ENCODE results near the gene MSL2.
"Not testable (repeated sequence)": the region's sequence is repeated elsewhere in the genome, so short reads cannot be mapped to it uniquely, and the experiment has no call there.

Gene MSL2

DNA sequence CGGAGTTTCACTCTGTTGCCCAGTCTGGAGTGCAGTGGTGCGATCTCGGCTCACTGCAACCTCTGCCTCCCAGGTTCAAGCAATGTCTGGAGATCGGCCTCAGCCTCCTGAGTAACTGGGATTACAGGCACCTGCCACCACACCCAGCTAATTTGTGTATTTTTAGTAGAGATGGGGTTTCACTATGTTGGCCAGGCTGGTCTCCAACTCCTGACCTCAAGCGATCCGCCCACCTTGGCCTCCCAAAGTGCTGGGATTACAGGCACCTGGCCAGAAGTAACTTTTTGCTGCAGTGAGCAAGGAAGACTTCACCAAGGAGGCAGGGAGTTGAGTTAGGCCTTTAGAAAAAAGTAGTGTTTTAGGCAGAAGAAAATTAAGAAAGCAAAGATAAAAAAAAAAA lies 3.9 kb downstream of the MSL2 start:
- peak; percentile 47 for DNase-seq

DNA sequence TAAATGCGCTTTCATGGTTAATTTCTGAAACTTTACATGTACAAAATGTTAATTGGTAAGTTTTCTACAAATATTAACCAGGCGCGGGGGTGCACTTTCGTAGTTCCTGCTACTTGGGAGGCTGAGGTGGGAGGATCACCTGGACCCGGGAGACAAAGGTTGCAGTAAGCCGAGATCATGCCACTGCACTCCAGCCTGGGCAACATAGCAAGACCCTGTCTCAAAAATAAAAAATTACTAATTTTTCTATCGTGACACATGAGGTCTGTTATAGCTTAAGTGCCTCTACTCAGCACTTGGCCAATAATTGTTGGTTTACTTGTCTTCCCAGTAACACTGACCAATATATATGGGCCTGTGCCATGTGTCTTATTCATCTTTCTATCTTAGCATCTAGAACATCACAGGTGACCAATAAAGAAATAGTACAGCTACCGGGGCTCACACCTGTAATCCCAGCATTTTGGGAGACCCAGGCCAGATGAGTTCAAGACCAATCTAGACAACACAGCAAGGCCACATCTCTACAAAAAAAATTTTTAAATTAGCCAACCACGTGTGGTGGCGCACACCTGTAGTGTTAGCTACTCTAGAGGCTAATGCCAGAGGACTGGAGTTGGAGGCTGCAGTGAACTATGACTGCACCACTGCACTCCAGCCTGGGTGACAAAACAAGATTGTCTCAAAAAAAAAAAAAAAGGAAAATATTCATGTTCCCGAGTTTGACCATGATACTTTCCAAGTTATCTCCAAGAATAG lies 6.1 kb downstream of the MSL2 start:
- DNase-seq: no peak

DNA sequence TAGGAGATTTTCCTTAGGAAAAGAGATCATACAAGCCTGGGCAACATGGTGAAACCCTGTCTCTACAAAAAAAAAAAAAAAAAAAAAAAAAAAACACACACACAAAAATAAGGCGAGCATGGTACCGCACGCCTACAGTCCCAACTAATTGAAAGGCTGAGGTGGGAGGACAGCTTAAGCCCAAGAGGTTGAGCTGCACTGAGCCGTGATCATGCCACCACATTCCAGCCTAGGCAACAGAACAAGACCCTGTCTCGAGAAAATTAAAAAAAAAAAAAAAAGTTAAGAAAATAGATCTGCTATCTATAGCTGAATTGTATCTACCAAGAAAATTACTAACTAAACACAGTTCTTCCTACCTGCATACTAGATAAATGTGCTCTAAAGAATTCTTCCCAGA lies 7.1 kb downstream of the MSL2 start:
- DNase-seq: no peak

DNA sequence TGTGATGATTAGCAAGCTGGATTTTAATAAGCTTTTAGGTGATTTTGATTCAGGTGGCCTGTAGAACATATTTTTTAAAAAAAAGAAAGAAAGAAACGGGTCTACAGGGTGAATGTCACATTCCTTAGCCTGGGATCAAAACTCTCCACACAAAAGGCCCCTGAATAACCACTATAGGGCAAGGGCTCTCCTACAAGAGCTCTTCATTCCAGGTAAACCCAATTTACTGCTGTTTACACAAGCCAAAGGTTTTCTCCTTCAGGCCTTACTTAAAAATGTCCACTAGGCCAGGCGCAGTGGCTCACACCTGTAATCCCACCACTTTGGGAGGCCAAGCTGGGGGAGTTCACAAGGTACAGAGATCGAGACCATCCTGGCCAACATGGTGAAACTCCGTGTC lies 8.3 kb downstream of the MSL2 start:
- no peak for DNase-seq

DNA sequence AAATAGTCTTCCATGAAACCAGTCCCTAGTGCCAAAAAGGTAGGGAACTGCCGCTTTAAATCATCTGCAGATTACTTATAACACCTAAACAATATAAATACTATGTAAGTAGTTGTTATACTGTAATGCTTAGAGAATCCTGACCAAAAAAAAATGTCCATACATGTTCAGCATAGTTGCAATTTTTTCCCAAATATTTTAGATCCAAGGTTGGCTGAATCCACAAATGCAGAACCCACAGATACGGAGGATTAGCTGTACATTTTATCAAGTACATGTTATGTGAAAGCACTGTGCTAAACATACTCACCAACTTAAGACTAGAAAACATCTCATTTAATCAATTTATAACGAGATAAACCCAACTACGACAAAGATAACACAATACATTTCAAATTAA lies 9.3 kb downstream of the MSL2 start:
- DNase-seq: no peak

DNA sequence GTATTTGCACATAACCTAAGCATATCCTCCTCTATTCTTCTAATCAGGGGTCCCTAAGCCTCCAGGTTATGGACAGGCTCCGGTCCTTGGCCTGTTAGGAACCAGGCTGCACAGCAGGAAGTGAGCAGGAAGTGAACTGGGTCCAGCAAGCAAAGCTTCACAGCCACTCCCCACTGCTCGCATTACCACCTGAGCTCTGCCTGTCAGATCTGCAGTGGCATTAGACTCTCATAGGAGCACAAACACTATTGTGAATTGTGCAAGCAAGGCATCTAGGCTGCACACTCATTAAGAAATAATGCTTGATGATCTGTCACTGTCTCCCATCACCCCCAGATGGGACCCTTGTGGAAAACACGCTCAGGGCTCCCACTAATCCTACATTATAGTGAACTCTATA lies 9.8 kb downstream of the MSL2 start:
- peak; percentile 25 for DNase-seq

DNA sequence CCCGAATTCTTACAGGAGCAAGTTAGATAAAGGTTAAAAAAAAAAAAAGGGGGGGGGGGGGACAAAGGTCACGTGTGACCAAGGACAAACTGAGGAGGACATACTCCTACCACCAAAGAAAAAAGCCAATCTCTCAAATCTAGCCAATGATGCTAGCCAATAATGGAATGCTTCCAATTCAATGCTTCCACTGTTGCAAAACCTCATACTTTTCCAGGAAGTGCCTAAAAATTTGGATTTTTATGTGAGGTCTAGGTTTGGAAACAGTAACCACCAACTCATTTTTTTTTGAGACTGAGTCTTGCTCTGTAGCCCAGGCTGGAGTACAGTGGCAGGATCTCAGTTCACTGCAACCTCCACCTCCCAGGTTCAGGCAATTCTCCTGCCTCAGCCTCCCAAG lies 11.4 kb downstream of the MSL2 start:
- no peak for DNase-seq

DNA sequence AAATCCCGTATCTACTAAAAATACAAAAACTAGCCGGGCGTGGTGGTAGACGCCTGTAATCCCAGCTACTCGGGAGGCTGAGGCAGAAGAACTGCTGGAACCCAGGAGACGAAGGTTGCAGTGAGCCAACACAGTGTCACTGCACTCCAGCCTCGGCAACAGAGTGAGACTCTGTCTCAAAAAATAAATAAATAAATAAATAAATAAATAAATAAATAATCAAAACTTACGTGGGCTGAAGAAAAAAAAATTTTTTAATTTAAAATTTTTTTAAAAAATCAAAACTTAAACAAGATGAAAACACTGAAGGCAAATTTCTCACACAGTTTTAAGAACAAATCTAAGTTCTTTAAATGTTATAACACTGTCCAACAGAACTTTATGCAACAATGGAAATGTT lies 14.4 kb downstream of the MSL2 start:
- no peak for DNase-seq

DNA sequence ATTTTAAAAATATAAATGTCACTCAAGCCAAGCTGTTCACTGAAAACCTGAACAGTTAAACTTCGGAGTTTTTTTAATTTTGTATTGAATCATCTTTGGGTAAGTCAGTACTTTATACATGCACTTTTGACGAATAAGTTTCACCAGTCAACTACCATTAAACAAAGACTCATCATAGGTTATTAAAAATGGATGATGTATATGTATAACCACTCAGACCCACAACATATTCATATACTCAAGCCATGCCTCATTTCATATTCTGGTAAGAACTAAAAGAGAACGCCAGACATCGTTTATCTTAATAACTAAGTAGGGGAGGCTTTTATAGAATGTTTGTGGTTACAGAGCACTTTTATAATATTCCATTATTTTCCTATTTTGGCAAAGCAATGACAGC lies 18.3 kb downstream of the MSL2 start:
- no peak for DNase-seq

DNA sequence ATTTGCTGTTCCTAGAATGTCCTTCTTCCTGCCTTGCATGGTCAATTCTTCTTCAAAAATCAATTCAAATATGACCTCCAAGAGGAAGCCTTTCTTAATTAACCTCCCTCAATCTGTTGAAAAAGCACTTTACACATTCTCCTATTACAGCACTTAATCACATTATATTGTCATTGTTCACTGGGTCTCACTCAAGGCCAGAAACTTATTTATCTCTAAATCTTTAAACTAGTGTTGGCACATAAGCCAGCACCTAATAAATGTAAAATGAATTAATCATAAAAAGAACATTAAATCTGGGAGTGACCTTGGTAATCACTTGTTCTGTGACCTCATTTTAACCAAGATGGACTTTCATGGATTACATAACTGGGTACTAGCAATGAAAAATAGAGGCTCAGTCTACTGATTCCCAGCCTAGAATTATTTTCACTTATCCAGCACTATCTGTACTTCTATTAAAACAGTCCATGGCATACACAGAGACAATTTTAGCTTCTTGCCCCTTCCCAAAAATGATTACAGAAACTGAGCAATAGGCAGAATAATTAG lies 22.1 kb downstream of the MSL2 start:
- no peak for DNase-seq

DNA sequence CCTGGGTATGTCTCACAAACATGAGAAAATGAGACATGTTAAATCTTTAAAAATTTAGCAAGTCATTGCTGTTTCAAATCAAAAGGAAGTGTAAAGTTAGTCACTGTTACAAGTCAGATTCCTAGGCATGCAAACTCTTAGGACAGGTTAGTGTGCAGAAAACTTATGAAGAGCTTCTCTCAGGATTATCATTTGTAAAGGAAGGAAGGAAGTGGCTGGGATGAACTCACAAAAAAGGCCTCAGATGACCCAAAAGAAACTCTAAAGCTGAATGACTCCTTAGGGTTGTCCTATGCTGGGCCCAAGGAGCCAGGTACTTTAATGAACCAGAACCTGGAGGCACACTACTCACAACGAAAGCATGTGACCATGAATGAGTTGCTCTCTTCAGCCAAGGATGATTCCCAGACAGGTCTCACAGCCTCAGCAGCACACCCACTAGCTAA lies 25.0 kb downstream of the MSL2 start:
- DNase-seq: no peak

DNA sequence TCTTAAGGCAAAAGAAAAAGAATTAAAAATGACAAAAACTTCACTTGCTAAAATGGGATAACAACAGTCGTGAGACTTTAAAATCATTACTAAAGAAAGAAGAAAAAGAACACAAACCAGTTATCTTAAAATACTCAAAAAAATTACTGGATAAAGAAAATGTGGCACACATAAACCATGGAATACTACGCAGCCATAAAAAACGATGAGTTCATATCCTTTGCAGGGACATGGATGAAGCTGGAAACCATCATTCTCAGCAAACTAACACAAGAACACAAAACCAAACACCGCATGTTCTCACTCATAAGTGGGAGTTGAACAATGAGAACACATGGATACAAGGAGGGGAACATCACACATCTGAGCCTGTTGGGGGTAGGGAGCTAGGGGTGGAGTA lies 27.9 kb downstream of the MSL2 start:
- not testable (repeated sequence) for DNase-seq

DNA sequence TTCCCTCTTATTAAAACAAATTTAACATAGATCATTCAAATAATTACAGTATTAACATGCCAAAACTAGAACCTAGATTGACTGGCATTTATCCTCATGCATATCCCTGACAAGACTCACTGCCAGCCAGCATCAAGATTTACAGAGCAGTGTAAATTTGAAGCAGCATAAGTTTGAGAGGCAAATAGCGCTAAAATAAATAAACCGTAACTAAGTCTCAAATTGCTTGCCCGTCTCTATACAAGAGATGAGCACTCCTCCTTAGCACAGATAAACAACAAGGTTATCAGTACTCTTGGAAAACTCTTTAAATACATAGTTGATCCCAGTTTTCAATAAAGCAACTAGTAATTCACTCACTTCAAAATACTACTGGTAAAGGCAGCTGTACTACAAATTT lies 29.6 kb downstream of the MSL2 start:
- DNase-seq: no peak

DNA sequence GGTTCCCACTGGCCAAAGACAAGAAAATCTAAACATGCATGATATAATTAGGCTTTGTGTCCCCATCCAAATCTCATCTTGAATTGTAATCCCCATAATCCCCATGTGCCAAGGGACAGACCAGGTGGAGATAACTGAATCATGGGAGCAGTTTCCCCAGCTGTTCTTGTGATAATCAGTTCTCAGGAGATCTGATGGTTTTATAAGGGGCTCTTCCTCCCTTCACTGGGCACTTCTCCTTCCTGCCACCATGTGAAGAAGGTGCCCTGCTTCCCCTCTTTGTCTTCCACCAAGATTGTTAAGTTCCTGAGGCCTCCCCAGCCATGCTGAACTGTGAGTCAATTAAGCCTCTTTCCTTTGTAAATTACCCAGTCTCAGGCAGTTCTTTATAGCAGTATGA lies 32.5 kb downstream of the MSL2 start:
- not testable (repeated sequence) for DNase-seq

DNA sequence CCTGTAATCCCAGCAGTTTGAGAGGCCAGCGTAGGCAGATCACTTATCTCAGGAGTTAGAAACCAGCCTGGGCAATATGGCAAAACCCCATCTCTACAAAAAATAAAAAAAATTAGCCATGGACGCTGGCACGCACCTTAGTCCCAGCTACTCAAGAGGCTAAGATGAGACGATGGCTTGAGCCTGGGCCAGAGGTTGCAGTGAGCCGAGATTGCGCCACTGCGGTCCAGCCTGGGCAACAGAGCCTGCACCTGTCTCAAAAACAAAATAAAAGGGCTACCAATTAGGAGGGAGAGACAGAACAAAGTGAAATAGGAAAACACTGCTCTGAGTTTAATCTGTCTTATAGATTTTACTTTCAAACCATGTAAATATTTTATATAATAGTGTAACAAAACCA lies 33.8 kb downstream of the MSL2 start:
- no peak for DNase-seq

DNA sequence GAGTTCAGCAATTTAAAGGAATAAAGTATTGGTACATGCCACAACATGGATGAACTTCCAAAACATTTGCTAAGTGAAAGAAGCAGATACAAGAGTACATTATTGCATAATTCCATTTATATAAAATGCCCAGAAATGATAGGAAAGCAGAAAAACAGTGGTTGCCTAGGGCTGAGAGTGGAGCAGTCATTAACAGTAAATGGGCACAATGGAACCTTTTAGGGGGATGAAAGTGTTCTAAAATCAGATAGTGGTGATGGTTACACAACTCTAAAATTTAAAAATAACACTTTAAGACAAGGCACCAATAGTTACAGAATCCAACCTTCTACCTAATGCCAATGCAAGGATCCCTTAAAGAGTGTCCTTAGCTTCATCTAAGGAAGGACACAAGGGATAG lies 34.6 kb downstream of the MSL2 start:
- no peak for DNase-seq

DNA sequence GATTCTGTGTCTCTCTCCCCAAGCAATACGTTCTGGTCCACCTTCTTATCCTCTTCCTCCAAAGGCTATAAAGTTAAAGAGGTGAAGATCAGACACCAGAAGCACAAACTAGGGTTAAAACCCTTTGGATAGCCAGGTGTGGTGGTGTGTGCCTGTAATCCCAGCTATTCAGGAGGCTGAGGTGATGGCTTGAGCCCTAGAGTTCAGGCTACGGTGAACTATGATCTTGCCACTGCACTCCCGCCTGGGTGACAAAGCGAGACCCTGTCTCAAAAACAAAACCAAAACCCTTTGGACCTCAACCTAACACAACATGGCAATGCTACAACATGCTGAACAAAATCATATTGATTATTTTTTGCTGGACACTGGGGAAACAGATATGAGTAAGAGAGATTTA lies 43.2 kb downstream of the MSL2 start:
- no peak for DNase-seq

DNA sequence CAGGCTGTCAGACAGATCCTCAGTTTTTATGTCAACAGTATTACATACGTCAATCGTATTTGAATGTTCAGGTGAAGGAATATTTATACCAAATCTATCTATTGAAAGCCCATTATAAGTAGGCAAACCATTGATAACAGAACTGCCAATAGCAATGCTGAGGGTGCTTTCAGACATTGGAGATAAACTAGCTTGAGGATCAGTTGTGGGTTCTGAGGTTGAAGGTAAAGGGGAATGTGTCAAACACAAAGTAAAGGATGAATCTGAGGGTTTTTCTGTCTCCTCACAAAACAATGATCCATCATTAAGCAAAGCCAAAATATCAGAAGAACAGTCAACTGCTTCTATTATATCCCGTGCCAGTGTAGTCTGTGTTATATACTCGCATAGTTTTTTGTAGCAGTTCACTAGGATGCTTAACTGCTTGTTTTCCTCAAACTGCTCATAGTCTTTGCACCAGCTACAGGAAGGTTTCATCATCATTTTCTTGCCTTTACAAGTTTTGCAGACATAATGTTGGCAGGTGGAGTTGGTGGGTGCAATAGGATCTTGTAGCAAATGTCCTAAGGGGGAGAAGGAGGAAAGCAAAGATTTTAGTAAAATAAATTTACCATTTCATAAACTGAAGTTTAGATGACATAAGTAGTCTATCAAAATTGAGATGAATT lies 43.8 kb downstream of the MSL2 start:
- no peak for DNase-seq

DNA sequence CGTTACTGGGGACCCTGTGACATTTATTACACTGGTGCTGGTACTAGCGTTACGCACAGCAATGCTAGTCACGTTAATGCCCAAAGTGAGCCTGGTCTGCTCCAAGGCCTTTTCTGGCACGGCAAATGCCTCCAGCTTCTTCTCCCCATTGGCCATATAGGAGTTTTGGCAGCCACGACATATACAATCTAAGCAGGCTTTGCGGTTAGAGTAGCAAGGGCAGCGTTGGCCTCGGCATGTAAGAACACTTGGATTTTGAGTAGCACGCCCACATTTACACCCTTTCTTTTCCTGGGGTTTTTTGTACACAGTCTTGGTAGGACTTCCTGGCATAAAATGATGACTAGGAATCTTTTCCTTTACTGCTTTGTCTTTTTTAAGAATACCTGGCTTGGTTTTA lies 44.9 kb downstream of the MSL2 start:
- DNase-seq: no peak

DNA sequence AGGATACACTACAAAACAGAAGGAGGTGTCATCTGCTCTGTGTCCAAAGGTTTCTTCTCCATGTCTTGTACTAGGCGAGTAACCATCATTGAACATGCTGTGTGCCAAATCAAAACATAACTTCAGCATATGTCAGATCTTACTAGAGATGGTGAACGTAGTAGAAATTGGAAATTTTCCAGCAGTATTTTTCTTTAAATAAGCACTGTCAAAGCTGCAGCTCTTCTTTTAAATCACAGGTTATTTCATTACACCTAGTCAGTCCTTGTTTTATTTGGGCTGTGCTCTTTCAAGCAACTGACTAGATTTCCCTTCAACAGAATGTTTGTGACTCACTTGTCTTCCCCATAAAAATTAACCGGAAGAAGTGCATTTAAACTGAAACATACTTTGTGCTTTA lies 46.5 kb downstream of the MSL2 start:
- DNase-seq: no peak

DNA sequence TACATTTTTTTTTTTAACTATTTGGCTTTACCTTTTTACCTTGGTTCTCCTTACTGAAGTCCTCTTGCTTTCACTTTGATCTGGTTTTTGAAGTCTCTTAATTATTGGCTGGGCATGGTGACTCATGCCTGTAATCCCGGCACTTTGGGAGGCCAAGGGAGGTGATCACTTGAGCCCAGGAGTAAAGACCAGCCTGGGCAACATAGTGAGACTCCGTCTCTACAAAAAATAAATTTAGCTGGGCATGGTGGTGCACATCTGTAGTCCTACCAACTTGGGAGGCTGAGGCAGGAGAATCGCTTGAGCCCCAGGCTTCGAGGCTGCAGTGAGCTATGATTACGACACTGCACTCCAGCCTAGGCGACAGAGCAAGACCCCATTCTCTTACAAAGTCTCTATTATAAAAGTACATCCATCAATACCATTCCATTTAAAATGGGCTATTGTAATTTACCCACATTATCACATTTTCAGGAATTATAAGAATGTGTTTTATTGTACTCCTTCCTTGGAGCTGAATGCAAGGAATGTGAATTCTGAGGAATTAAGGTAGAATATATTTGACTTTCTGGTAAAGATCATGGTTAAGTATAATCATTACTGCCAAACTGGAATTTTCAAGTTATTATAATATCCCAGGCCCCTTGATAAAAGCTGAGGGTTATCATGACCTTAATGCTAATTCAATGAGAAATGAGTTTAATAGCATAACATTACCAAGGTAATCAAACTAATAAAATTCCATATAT lies 49.0 kb downstream of the MSL2 start:
- no peak for DNase-seq

DNA sequence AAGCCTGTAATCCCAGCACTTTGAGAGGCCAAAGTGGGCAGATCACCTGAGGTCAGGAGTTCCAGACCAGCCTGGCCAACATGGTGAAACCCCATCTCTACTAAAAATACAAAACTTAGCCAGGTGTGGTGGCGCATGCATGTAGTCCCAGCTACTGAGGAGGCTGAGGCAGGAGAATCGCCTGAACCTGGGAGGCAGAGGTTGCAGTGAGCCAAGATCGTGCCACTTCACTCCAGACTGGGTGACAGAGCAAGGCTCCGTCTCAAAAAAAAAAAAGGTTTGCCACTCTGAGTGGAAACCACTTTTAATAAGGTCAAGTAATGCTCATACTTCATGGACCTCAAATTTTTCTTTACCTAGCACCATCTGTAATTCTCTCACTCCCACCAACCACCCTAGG lies 51.7 kb downstream of the MSL2 start:
- not testable (repeated sequence) for DNase-seq

DNA sequence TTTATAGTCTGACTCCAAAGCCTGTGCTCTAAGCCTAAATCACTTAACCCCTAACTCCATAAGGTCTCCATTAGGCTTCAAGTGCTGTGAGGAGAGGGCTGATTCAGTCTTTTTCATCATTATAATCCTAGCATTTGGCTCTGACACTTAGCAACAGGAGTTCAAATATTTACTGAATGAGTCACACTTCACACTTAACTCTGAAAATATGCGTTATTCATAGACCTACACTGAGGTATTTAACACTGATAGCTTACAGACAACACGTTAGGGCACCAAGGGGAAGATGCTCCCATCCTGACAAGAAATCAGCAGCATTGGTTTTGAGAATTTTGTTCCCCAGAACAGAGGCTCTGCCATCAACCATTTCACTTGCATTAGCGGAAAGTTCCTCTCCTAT lies 53.5 kb downstream of the MSL2 start:
- DNase-seq: no peak

DNA sequence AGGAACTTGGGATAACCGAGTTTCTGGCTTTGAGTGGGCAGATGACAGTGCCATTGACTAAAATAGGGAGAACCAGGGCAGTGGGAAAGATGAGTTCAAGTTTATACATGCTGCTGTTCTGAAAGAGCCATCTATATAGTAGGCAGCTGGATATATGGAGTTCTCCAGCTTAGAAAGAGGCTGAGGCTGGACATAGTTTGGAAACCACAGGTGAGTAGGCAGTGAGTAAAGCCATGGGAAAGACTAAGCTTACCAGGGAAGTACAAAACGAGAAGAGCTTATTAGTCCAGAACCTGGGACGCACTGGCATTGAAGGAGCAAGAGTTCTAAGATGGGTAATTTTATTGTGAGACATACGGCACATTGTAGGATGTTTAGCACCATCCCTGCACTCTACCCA lies 54.2 kb downstream of the MSL2 start:
- no peak for DNase-seq

Measured in RPMI8226 (cell line).